CD8-positive, alpha-beta memory T cell (primary cell): ENCODE measurements around the gene NR2C2AP. TPM values are rescaled to one million over a fixed set of nuclear protein-coding genes. Genes with fewer than 3 reads are reported as not detected.
A peak's percentile ranks its signal among the peaks of the same experiment; 100 is the strongest.

ENCODE experiments used
- CTCF ChIA-PET: fragments of 350-600 bp; sonication (Branson Sonifier 250); formaldehyde crosslinking; loops from one replicate; lab custom pipeline; 2021; ENCODE audit warnings: antibody characterized with exemption; lab: Charles Lee
- POLR2A ChIA-PET: fragments of 350-600 bp; sonication (Branson Sonifier 250); formaldehyde crosslinking; loops from one replicate; lab custom pipeline; 2021; ENCODE audit warnings: antibody characterized with exemption; lab: Charles Lee
- DNase-seq, 5 donors: peaks; one replicate each; pipeline versions ENCODE4 v3.0.0 to v3.0.0-alpha.2; 2020 to 2022; ENCODE audit warnings: mixed read lengths in 1 of 5
- H3K27ac ChIP-seq: one replicate; pipeline ENCODE4 v1.7.0; 2013; ENCODE audit warnings: low read depth, mild to moderate bottlenecking, low read length, moderate library complexity
- H3K27me3 ChIP-seq: 2 replicates; pipeline ENCODE4 v1.7.0; 2013; ENCODE audit warnings: low read length, mild to moderate bottlenecking; ENCODE audit not compliant: insufficient read depth, poor library complexity, severe bottlenecking
- H3K36me3 ChIP-seq: 2 replicates; pipeline ENCODE4 v1.7.0; 2013; ENCODE audit warnings: mild to moderate bottlenecking, low read length, moderate library complexity; ENCODE audit not compliant: insufficient read depth
- H3K4me1 ChIP-seq: 2 replicates; pipeline ENCODE4 v1.7.0; 2013; ENCODE audit warnings: mild to moderate bottlenecking, low read length, moderate library complexity; ENCODE audit not compliant: insufficient read depth
- H3K4me3 ChIP-seq: 2 replicates; pipeline ENCODE4 v1.7.0; 2013; ENCODE audit warnings: mild to moderate bottlenecking, low read length
- H3K9me3 ChIP-seq: 2 replicates; pipeline ENCODE4 v1.7.0; 2013; ENCODE audit warnings: mild to moderate bottlenecking, low read length
- H3K27ac Mint-ChIP-seq, 8 donors: one replicate each; pipeline ENCODE4 v1.8.0; 2020 to 2021; ENCODE audit warnings: mixed read lengths in 8 of 8, mild to moderate bottlenecking in 6 of 8, inconsistent platforms in 3 of 8, moderate library complexity in 3 of 8
- H3K27me3 Mint-ChIP-seq, 2 donors: one replicate each; pipeline ENCODE4 v1.8.0; 2020 to 2021; ENCODE audit warnings: mixed read lengths in 2 of 2, mild to moderate bottlenecking in 1 of 2, moderate library complexity in 1 of 2
- H3K36me3 Mint-ChIP-seq, 3 donors: one replicate each; pipeline ENCODE4 v1.8.0; 2020 to 2021; ENCODE audit warnings: mixed read lengths in 3 of 3, inconsistent platforms in 1 of 3, mild to moderate bottlenecking in 1 of 3
- H3K4me1 Mint-ChIP-seq, 3 donors: one replicate each; pipeline ENCODE4 v1.8.0; 2020 to 2021; ENCODE audit warnings: mixed read lengths in 3 of 3, inconsistent platforms in 1 of 3, mild to moderate bottlenecking in 1 of 3
- H3K4me3 Mint-ChIP-seq, 7 donors: one replicate each; pipeline ENCODE4 v1.8.0; 2020 to 2021; ENCODE audit warnings: mixed read lengths in 7 of 7, mild to moderate bottlenecking in 6 of 7, moderate library complexity in 4 of 7, inconsistent platforms in 2 of 7
- H3K9me3 Mint-ChIP-seq, 5 donors: one replicate each; pipeline ENCODE4 v1.8.0; 2020 to 2022; ENCODE audit warnings: mixed read lengths in 5 of 5, mild to moderate bottlenecking in 3 of 5, moderate library complexity in 2 of 5, inconsistent platforms in 1 of 5
- polyA plus RNA-seq: library from polyadenylated mRNA; unstranded; fragments of 300-500 nt; fragmentation: Illumina TruSeq; gene quantifications from one replicate; pipeline ENCODE4 v1.2.3, GENCODE V29; 2021
- total RNA-seq, 2 experiments: library from RNA; stranded (reverse); gene quantifications; one replicate each; pipeline ENCODE4 v1.2.3, GENCODE V29; 2021

Gene NR2C2AP
- total and polyA plus RNA-seq, 3 experiments from 2014 or later: 35.4 to 60.7 (median 59.5) TPM

DNA sequence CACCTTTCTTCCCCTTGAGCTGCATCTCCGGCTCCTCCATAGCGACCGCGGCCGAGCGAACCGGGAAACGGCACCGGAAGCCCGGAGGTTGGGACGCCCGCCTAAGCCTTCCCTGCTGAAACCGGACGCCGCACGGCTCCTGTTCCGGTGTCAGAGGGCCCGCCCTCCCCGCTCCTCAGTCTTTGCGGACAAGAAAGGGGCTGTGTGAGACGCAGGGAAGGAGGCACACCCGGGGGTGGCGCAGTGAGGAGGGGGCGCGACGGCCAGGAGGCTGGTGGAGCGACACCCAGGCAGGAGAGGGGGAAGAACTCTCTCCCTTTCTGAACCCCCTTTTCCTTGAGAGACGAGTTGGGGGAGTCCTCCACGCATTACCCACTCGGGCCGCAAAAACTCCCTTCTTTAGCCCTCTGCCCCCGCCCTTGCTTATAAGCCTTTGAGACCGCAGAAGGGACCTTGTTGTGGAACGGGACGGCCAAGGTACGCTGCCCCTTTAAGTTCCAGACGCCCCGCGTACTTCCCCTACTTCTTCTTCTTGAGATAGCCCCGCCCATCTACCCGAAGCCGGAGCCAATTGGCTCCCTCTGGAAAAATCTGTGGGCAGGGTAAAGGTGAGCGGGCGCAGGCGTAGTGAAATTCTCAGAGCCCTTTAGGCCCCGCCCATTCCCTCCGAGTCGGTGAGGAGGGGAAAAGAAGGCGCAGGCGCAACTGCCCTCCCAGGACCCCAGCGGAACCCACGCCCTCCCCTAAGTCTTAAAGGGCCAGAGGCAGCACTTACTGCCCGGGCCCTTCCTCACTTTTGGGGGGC, 10.9 kb downstream of the NR2C2AP start, which contains the start of the genes BORCS8 and RFXANK:
TSS of gene BORCS8 (minus strand) at position 75 of the 805 bp plus-strand sequence. CDS start at position 40, 35 bp downstream.
TSS of gene RFXANK (plus strand) at position 181 of the 805 bp plus-strand sequence. CDS start 1,689 bp downstream, outside the sequence.
- peak; percentile 98 to 99 (median 98) for DNase-seq
- peaks cover 0 to 3% of the 10 kb centered on the region in 2 donors for H3K27me3 Mint-ChIP-seq
- ChIA-PET POLR2A (interaction anchor here (0.6 to 2.7 kb wide), 4 partner anchors 10 to 1584 kb away, joined by 3 to 36 read pairs (median 3); partner anchors contain the start of genes NR2C2AP and ZNF66), CTCF (interaction anchor here (1.1 to 4.0 kb wide), 6 partner anchors 9 to 33 kb away, joined by 3 to 17 read pairs (median 4); partner anchors contain the start of gene NR2C2AP)
- peak within 1 kb of the TSS; percentile 92 to 99 (median 98) for H3K4me3 Mint-ChIP-seq
- Histone ChIP-seq H3K27ac (peak within 1 kb of the TSS; percentile 100), H3K4me1 (peaks cover 25% of the 10 kb centered on the region), H3K9me3 (no peaks in the 10 kb centered on the region), H3K36me3 (peaks cover 6% of the 10 kb centered on the region), H3K27me3 (no peaks in the 10 kb centered on the region), H3K4me3 (peak within 1 kb of the TSS; percentile 100)
- H3K9me3 Mint-ChIP-seq: no peaks in the 10 kb centered on the region
- H3K4me1 Mint-ChIP-seq: peaks cover 42 to 66% (median 44%) of the 10 kb centered on the region in 3 donors
- peak within 1 kb of the TSS; percentile 99 to 100 (median 99) for H3K27ac Mint-ChIP-seq
- H3K36me3 Mint-ChIP-seq: peaks cover 0 to 35% (median 0%) of the 10 kb centered on the region in 3 donors

DNA sequence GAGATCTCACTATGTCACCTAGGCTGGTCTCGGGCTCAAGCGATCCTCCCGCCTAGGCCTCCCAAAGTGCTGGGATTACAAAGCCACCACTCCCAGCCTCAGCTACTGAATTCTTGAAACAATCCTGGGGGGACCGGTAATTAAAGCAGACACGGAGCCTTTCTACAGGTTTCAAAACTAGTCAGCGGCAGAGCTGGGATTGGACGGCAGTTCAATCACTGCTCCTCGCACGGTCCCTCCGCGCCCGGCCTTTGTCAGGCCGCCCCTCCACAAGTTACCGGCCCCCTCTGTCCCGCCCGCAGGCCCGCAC, 11.5 kb downstream of the NR2C2AP start:
- DNase-seq: no peak
- peaks cover 0 to 34% (median 0%) of the 10 kb centered on the region in 3 donors for H3K36me3 Mint-ChIP-seq
- peaks cover 0 to 4% of the 10 kb centered on the region in 2 donors for H3K27me3 Mint-ChIP-seq
- H3K4me3 Mint-ChIP-seq: peak overlapping the region; percentile 92 to 99 (median 98)
- Histone ChIP-seq H3K27ac (peak overlapping the region; percentile 100), H3K27me3 (no peaks in the 10 kb centered on the region), H3K4me1 (peaks cover 25% of the 10 kb centered on the region), H3K36me3 (peaks cover under 1% of the 10 kb centered on the region), H3K9me3 (no peaks in the 10 kb centered on the region), H3K4me3 (peak overlapping the region; percentile 100)
- peak overlapping the region; percentile 99 to 100 (median 99) for H3K27ac Mint-ChIP-seq
- POLR2A ChIA-PET: interaction anchor here (2.7 kb wide), 1 partner anchor 11 kb away, joined by 36 read pairs; the partner anchor contains the start of gene NR2C2AP
- no peaks in the 10 kb centered on the region for H3K9me3 Mint-ChIP-seq
- CTCF ChIA-PET: interaction anchor here (1.1 to 4.0 kb wide), 4 partner anchors 10 to 33 kb away, joined by 4 to 17 read pairs (median 4); no protein-coding TSS in a partner anchor
- peaks cover 46 to 69% (median 47%) of the 10 kb centered on the region in 3 donors for H3K4me1 Mint-ChIP-seq

DNA sequence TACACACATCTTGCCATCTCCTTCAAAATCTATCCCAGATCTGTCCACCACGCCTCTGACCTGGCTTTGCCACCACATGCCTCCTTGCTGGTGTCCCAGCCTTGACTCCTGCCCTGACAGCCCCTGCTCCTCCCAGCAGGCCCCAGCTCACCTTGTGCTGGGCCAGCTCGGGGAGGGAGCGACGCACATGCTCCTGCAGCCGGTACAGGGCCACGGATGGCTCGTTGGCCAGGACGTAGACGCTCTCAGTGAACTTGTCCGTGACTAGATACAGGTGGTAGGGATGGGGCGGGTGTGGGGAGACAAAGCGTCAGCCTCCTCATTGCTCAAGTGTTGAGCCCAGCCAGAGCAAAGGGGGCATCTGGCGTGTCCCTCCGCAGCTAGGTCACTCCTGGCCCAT, 16.5 kb downstream of the NR2C2AP start:
- H3K36me3 ChIP-seq: no peaks in the 10 kb centered on the region

DNA sequence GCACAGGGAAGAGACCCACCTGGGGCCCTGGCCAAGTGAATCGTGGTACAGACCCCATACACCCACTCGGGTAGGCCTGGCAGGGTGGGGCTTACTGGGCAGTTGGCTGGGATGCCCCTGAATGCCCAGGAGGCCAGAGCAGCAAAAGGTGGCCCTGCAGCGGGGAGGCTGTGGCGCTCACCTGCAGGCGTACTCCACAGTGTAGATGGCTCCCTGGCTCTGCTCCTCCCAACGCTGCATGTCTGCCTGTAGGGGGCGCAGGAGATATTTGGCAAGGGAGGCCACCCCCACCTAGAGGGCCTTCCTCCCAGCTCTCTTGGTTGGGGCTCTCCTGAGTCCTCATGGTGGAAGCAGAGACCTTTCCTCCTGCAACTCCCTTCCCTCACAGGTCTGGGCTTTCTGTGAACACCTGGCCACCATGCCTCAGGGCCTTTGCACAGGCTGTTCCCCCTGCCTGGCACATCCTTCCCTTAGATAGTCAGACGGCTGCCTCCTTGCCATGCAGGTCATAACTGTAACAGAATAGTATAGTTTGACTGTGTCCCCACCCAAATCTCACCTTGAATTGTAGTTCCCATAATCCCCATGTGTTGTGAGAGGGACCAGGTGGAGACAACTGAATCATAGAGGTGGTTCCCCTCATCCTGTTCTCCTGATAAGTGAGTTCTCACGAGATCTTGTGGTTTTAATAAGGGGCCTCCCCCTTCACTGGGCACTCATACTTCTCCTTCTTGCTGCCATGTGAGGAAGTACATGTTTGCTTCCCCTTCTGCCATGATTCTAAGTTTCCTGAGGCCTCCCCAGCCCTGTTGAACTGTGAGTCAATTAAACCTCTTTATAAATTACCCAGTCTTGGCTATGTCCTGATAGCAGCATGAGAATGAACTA, 17.1 kb downstream of the NR2C2AP start:
- CTCF ChIA-PET: interaction anchor here (1.1 to 2.0 kb wide), 3 partner anchors 20 to 46 kb away, joined by 3 to 5 read pairs (median 3); no protein-coding TSS in a partner anchor
- DNase-seq: peak; percentile 50 to 72 (median 58)
- Histone ChIP-seq H3K9me3 (no peaks in the 10 kb centered on the region), H3K27me3 (no peaks in the 10 kb centered on the region), H3K4me1 (peaks cover 14% of the 10 kb centered on the region), H3K27ac (no peak overlapping the region), H3K36me3 (no peaks in the 10 kb centered on the region), H3K4me3 (no peak overlapping the region)
- peak overlapping the region in 5 of 8 donors; percentile 17 to 68 (median 64) for H3K27ac Mint-ChIP-seq
- H3K4me1 Mint-ChIP-seq: peaks cover 26 to 35% (median 29%) of the 10 kb centered on the region in 3 donors
- peaks cover 0 to 2% of the 10 kb centered on the region in 2 donors for H3K27me3 Mint-ChIP-seq
- peaks cover 0 to 47% (median 4%) of the 10 kb centered on the region in 3 donors for H3K36me3 Mint-ChIP-seq
- H3K4me3 Mint-ChIP-seq: peak overlapping the region in 1 of 7 donors; percentile 62
- no peaks in the 10 kb centered on the region for H3K9me3 Mint-ChIP-seq
- POLR2A ChIA-PET: no interaction called here

More for the DNA sequence above, 16.5 kb downstream of the NR2C2AP start:
- Mint-ChIP-seq H3K4me1 (peaks cover 27 to 42% (median 33%) of the 10 kb centered on the region in 3 donors), H3K27me3 (peaks cover 0 to 2% of the 10 kb centered on the region in 2 donors), H3K9me3 (no peaks in the 10 kb centered on the region), H3K4me3 (peak overlapping the region in 1 of 7 donors; percentile 62), H3K36me3 (peaks cover 0 to 44% (median 4%) of the 10 kb centered on the region in 3 donors), H3K27ac (no peak overlapping the region)
- no peaks in the 10 kb centered on the region for H3K27me3 ChIP-seq
- DNase-seq: no peak
- POLR2A ChIA-PET: no interaction called here
- CTCF ChIA-PET: interaction anchor here (1.7 to 2.0 kb wide), 2 partner anchors 12 to 38 kb away, joined by 3 to 5 read pairs; no protein-coding TSS in a partner anchor
- H3K4me3 ChIP-seq: no peak overlapping the region
- H3K9me3 ChIP-seq: no peaks in the 10 kb centered on the region
- H3K4me1 ChIP-seq: peaks cover 16% of the 10 kb centered on the region
- H3K27ac ChIP-seq: no peak overlapping the region

DNA sequence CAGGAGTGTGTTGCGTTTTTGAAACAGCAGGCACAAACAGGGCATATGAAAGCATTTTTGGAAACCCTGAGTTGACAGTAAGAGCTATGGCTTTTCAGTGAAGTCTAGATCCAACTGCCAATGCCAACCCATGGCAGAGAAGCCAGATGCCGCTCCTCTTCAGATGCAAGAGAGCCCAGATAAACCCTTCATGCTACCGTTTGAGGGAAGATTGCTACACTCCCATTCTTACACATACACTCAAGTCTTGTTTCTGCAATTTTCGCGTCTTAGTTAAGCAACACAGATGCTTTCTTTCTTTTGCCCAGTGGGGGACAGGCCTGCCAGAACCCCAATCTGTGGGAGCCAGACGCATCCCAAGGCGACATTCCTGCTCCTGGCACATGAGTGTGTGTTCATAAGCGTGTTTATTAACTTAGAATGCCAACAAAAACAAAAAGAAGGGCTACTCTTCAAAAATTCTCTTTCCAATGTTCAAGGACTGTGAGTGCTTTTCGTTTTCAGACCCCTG, 21.7 kb downstream of the NR2C2AP start:
- no peaks in the 10 kb centered on the region for H3K4me1 ChIP-seq
- Mint-ChIP-seq H3K9me3 (no peaks in the 10 kb centered on the region), H3K27ac (peak overlapping the region in 1 of 8 donors; percentile 36), H3K4me3 (no peak overlapping the region), H3K4me1 (peaks cover 6 to 8% (median 7%) of the 10 kb centered on the region in 3 donors), H3K27me3 (no peaks in the 10 kb centered on the region), H3K36me3 (peaks cover 0 to 68% (median 6%) of the 10 kb centered on the region in 3 donors)
- H3K27me3 ChIP-seq: no peaks in the 10 kb centered on the region
- ChIA-PET POLR2A (no interaction called here), CTCF (no interaction called here)
- no peak overlapping the region for H3K27ac ChIP-seq
- no peaks in the 10 kb centered on the region for H3K9me3 ChIP-seq
- peaks cover 4% of the 10 kb centered on the region for H3K36me3 ChIP-seq
- DNase-seq: no peak
- no peak overlapping the region for H3K4me3 ChIP-seq

DNA sequence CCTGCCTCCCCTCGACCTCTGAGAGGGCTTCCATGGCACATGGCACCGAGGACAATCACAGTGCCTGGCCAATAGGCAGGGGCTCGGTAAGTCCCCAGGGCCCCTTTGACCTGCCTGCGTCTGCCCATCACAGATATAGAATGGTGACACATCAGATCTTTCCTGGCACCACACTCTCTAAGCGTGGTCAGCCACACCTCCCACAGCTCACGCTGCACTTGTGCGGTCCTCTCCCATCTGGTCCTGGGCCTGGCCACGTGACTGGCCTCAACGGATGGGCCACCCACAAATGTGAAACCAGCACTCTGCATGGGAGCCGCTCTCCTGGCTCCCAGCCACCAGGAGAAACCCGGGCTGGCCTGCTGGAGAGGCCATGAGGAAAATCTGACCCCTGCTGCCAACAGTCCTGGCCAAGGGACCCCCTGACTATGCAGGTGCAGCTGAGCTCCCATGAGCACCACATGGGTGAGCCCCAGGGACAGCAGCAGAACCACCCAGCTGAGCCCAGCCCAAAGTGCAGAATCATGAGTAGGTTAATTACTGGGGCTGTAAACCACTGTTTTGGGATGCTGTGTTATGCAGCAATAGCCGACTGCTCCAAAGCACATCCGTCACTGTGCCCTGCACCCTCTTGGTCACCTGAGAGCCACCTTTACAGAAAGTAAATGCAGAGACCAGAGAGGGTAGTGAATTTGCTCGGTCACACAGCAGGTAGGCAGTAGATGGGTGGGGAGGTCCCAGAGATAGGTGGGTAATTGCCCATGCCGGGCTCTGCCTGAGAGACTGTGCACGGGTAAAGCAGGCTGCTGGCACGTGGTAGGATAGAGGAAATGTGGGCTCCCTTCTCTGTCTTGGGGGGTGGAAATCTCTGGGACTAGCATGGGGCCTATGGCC, 23.4 kb downstream of the NR2C2AP start:
- peaks cover 0 to 3% (median 2%) of the 10 kb centered on the region in 3 donors for H3K4me1 Mint-ChIP-seq
- no peaks in the 10 kb centered on the region for H3K9me3 ChIP-seq
- no peak overlapping the region for H3K27ac ChIP-seq
- no peaks in the 10 kb centered on the region for H3K4me1 ChIP-seq
- no peak overlapping the region for H3K4me3 Mint-ChIP-seq
- ChIA-PET POLR2A (no interaction called here), CTCF (interaction anchor here (1.8 kb wide), 1 partner anchor 46 kb away, joined by 5 read pairs; no protein-coding TSS in a partner anchor)
- H3K36me3 Mint-ChIP-seq: peaks cover 0 to 63% (median 6%) of the 10 kb centered on the region in 3 donors
- no peaks in the 10 kb centered on the region for H3K9me3 Mint-ChIP-seq
- H3K27ac Mint-ChIP-seq: no peak overlapping the region
- H3K27me3 Mint-ChIP-seq: no peaks in the 10 kb centered on the region
- H3K4me3 ChIP-seq: no peak overlapping the region
- no peaks in the 10 kb centered on the region for H3K27me3 ChIP-seq
- DNase-seq: no peak
- H3K36me3 ChIP-seq: peaks cover 4% of the 10 kb centered on the region
